ENCODE results near the gene HSD17B11.

HSD17B11 gene

GRCh38 chr4:87422104-87423052 is 31.4 kb upstream of the HSD17B11 start, which contains the start of gene NUDT9 (continued):
- TF ChIP-seq ZNF157 (tag by site-specific recombination; IDR thresholded peaks at IDR 0.05) (no peak), SCRT1 (tag by site-specific recombination; IDR thresholded peaks at IDR 0.05; ENCODE audit: borderline replicate concordance) (no peak), ZNF16 (tag by site-specific recombination; IDR thresholded peaks at IDR 0.05; ENCODE audit: low read depth) (no peak), ATF2 (tag by site-specific recombination; IDR thresholded peaks at IDR 0.05; ENCODE audit: low read depth) (no peak), KLF9 (tag by site-specific recombination; IDR thresholded peaks at IDR 0.05; ENCODE audit: low read depth) (no peak), ZNF2 (tag by site-specific recombination; IDR thresholded peaks at IDR 0.05) (no peak), GFI1B (tag by site-specific recombination; IDR thresholded peaks at IDR 0.05) (no peak), ZNF175 (tag by site-specific recombination; IDR thresholded peaks at IDR 0.05) (no peak), ZNF423 (tag by site-specific recombination; IDR thresholded peaks at IDR 0.05) (no peak), TRIM28 (IDR thresholded peaks at IDR 0.05; ENCODE audit: borderline replicate concordance, low read length) (peak; percentile 96), ZNF555 (tag by site-specific recombination; conservative IDR thresholded peaks at IDR 0.05) (no peak), ZNF518A (tag by site-specific recombination; conservative IDR thresholded peaks at IDR 0.05; ENCODE audit: low read depth) (peak; percentile 69), ZNF623 (tag by site-specific recombination; IDR thresholded peaks at IDR 0.05) (no peak), ZNF155 (tag by site-specific recombination; IDR thresholded peaks at IDR 0.05) (no peak), ZNF843 (tag by site-specific recombination; IDR thresholded peaks at IDR 0.05) (no peak), ZNF501 (tag by site-specific recombination; IDR thresholded peaks at IDR 0.05) (peak; percentile 50), MEIS1 (CRISPR knock-in tag; IDR thresholded peaks at IDR 0.05; ENCODE audit: borderline replicate concordance) (no peak), ZNF624 (tag by site-specific recombination; IDR thresholded peaks at IDR 0.05) (no peak), GLI4 (tag by site-specific recombination; IDR thresholded peaks at IDR 0.05) (no peak), ZNF248 (tag by site-specific recombination; IDR thresholded peaks at IDR 0.05) (no peak), PRDM2 (tag by site-specific recombination; IDR thresholded peaks at IDR 0.05; ENCODE audit: borderline replicate concordance) (no peak), MZF1 (tag by site-specific recombination; IDR thresholded peaks at IDR 0.05; ENCODE audit: borderline replicate concordance) (no peak), ZNF449 (tag by site-specific recombination; IDR thresholded peaks at IDR 0.05) (no peak), ZIC2 (tag by site-specific recombination; IDR thresholded peaks at IDR 0.05) (0 out of 2 replicates have a peak, but pooled peaks have one; percentile 15)
- TF ChIP-seq, protein P1, sequence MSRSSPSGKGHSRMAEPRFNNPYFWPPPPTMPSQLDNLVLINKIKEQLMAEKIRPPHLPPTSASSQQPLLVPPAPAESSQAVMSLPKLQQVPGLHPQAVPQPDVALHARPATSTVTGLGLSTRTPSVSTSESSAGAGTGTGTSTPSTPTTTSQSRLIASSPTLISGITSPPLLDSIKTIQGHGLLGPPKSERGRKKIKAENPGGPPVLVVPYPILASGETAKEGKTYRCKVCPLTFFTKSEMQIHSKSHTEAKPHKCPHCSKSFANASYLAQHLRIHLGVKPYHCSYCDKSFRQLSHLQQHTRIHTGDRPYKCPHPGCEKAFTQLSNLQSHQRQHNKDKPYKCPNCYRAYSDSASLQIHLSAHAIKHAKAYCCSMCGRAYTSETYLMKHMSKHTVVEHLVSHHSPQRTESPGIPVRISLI (tag by site-specific recombination; IDR thresholded peaks at IDR 0.05) = no peak

All from HEK293 (cell line).